Smooth muscle cell (in vitro differentiated cells): Measurements from ENCODE around the gene OR52A5. TPM values are rescaled to one million over a fixed set of nuclear protein-coding genes. Genes with fewer than 3 reads are reported as not detected.

Experiments used
- DNase-seq: peaks from one replicate; lab custom pipeline; 2025; ENCODE audit not compliant: unreplicated experiment; lab: John Stamatoyannopoulos, UW
- H2AFZ ChIP-seq: fragments of 200-600 bp; sonication (generic); 2 replicates; pipeline ENCODE4 v1.6.0; 2016; ENCODE audit warnings: antibody characterized with exemption, low read depth, mild to moderate bottlenecking
- H3F3A ChIP-seq: fragments of 200-600 bp; sonication (generic); 2 replicates; pipeline ENCODE4 v1.6.0; 2017; ENCODE audit warnings: antibody characterized with exemption, low read depth
- H3K27ac ChIP-seq: fragments of 200-600 bp; sonication (generic); 2 replicates; pipeline ENCODE4 v1.5.1; 2016; ENCODE audit warnings: low read depth, mild to moderate bottlenecking
- H3K27me3 ChIP-seq: fragments of 200-600 bp; sonication (generic); 2 replicates; pipeline ENCODE4 v1.6.1; 2016; ENCODE audit warnings: low read depth, mild to moderate bottlenecking
- H3K36me3 ChIP-seq: fragments of 200-600 bp; sonication (generic); 2 replicates; pipeline ENCODE4 v1.5.1; 2016; ENCODE audit warnings: low read depth
- H3K4me1 ChIP-seq: fragments of 200-600 bp; sonication (generic); 2 replicates; pipeline ENCODE4 v1.5.1; 2016; ENCODE audit warnings: low read depth
- H3K4me2 ChIP-seq: fragments of 200-600 bp; sonication (generic); 2 replicates; pipeline ENCODE4 v1.6.0; 2016; ENCODE audit warnings: mild to moderate bottlenecking
- H3K4me3 ChIP-seq: fragments of 200-600 bp; sonication (generic); 2 replicates; pipeline ENCODE4 v1.5.1; 2016; ENCODE audit warnings: mild to moderate bottlenecking
- H3K79me2 ChIP-seq: fragments of 200-600 bp; sonication (generic); 2 replicates; pipeline ENCODE4 v1.6.0; 2016; ENCODE audit warnings: low read depth, mild to moderate bottlenecking
- H3K9ac ChIP-seq: fragments of 200-600 bp; sonication (generic); 2 replicates; pipeline ENCODE4 v1.6.0; 2016; ENCODE audit warnings: low read depth
- H3K9me3 ChIP-seq: fragments of 200-600 bp; sonication (generic); replicated peaks from 2 replicates; pipeline ENCODE4 v1.5.1; 2016; ENCODE audit warnings: low read depth
- H4K20me1 ChIP-seq: fragments of 200-600 bp; sonication (generic); 2 replicates; pipeline ENCODE4 v1.6.0; 2016; ENCODE audit warnings: low read depth
- WGBS: methylation state at CpG from one replicate; pipeline ENCODE4 v1.1.7; 2016; ENCODE audit warnings: low lambda C conversion rate; 5-methylcytosine and 5-hydroxymethylcytosine counted together
- polyA plus RNA-seq: library from polyadenylated mRNA; unstranded; fragments of >200 nt; fragmentation: Nextera tagmentation; extraction: Ambion mirVana; gene quantifications from 2 replicates; pipeline ENCODE4 v1.2.1, GENCODE V29; 2016
- total RNA-seq: library from RNA; depleted of rRNA; stranded (reverse); fragments of >200 nt; gene quantifications from 2 replicates; pipeline ENCODE4 v1.2.3, GENCODE V29; 2014
- TF ChIP-seq, protein P1 (sequence below): fragments of 200-600 bp; sonication (generic); IDR thresholded peaks from 2 replicates; pipeline ENCODE4 v1.5.1; 2017; ENCODE audit warnings: borderline replicate concordance, mild to moderate bottlenecking, antibody characterized with exemption; ENCODE audit not compliant: insufficient read depth, poor library complexity, severe bottlenecking

Gene OR52A5
- total and polyA plus RNA-seq, 2 experiments from 2014 or later: not detected

DNA sequence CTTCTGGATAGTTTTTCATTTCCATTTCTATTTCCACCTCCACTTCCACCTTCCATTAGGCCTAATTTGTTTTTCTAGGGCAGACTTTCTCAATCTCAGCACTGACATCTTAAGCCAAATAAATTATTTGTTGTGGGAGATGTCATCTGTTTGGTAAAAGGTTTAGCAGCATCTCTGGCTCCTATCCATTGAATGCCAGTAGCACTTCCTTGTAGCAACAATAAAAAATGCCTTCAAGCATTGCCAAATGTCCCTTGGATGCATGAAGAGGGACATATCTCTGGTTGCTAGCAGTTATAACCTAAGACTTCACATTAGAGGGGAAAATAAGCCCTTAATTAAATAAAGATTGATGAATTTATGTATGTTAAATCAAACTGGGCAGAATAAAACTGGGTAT lies 1.9 kb downstream of the OR52A5 start:
- TF ChIP-seq, protein P1, sequence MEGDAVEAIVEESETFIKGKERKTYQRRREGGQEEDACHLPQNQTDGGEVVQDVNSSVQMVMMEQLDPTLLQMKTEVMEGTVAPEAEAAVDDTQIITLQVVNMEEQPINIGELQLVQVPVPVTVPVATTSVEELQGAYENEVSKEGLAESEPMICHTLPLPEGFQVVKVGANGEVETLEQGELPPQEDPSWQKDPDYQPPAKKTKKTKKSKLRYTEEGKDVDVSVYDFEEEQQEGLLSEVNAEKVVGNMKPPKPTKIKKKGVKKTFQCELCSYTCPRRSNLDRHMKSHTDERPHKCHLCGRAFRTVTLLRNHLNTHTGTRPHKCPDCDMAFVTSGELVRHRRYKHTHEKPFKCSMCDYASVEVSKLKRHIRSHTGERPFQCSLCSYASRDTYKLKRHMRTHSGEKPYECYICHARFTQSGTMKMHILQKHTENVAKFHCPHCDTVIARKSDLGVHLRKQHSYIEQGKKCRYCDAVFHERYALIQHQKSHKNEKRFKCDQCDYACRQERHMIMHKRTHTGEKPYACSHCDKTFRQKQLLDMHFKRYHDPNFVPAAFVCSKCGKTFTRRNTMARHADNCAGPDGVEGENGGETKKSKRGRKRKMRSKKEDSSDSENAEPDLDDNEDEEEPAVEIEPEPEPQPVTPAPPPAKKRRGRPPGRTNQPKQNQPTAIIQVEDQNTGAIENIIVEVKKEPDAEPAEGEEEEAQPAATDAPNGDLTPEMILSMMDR: no peak
- H3F3A ChIP-seq: no peaks in the 10 kb centered on the region
- H3K4me1 ChIP-seq: no peaks in the 10 kb centered on the region
- H3K27ac ChIP-seq: no peak overlapping the region
- no peaks in the 10 kb centered on the region for H3K27me3 ChIP-seq
- DNase-seq: no peak
- no peak overlapping the region for H3K4me2 ChIP-seq
- no peaks in the 10 kb centered on the region for H3K79me2 ChIP-seq
- no peak overlapping the region for H3K9ac ChIP-seq
- no peaks in the 10 kb centered on the region for H3K9me3 ChIP-seq
- no peak overlapping the region for H3K4me3 ChIP-seq
- no peak overlapping the region for H2AFZ ChIP-seq
- no peaks in the 10 kb centered on the region for H3K36me3 ChIP-seq
- H4K20me1 ChIP-seq: no peaks in the 10 kb centered on the region

DNA sequence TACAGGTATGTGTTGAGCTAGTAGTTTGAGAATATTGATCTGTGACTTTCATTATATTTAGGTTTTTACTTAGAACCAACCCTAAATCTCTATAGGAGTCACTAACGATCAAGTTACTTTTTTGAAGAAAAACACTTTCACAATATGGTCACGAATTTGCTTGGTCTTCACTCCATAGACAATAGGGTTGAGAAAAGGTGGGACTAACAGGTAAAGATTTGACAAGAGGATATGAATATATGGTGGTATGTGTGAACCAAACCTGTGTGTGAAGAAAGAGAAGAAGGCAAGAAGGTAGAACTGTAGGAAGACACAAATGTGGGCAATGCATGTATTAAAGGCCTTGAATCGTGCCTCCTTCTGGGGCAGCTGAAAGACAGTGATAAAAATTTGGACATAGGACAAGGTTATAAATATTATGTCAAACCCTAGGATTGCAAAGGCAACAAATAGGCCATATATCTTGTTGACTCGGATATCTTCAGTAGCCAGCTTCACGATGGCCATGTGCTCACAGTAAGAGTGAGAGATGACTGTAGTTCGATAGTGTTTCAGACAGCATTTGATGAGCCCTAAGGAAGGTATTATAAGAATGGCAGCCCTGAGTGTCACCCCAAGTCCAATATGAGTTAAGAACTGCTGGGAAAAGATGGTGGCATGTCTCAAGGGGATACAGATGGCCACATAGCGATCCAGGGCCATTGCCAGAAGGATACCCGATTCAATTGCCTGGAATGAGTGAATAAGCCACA lies 6.4 kb downstream of the OR52A5 start:
- Histone ChIP-seq H3K4me1 (no peaks in the 10 kb centered on the region), H2AFZ (no peak overlapping the region), H3K9ac (no peak overlapping the region), H3F3A (no peaks in the 10 kb centered on the region), H3K36me3 (no peaks in the 10 kb centered on the region), H3K79me2 (no peaks in the 10 kb centered on the region), H3K27ac (no peak overlapping the region), H3K4me2 (no peak overlapping the region), H3K4me3 (no peak overlapping the region), H3K9me3 (no peaks in the 10 kb centered on the region), H4K20me1 (no peaks in the 10 kb centered on the region), H3K27me3 (no peaks in the 10 kb centered on the region)
- TF ChIP-seq, protein P1: no peak
- WGBS: 87% methylated on average over 8 of the region's 8 CpGs
- no peak for DNase-seq

DNA sequence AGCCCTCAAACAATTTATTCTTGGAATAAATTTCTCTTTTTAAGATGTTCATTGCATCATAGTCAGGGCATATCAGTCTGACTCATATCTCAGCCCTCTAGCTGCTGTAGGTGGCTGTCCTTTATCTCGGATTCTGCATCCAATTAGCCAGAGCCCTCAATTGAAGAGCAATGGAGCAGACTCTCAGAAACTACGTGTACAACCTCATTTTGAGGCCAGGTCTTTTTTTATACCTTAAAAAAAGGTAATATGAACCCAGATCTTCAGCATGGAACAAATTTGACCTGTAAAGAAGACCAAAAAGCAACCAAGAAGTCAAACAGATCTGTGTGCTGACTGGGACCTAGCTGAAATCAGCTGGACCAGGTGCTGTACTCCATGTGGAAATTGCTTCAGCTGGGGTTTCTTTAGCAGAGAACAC lies 8.7 kb downstream of the OR52A5 start:
- whole genome bisulfite sequencing: 38% methylated on average over 2 of the region's 2 CpGs
- Histone ChIP-seq H3F3A (no peaks in the 10 kb centered on the region), H3K9me3 (no peaks in the 10 kb centered on the region)

More for the DNA sequence above, 8.7 kb downstream of the OR52A5 start:
- no peaks in the 10 kb centered on the region for H3K79me2 ChIP-seq
- H3K27ac ChIP-seq: no peak overlapping the region
- no peaks in the 10 kb centered on the region for H3K27me3 ChIP-seq
- H3K4me1 ChIP-seq: no peaks in the 10 kb centered on the region
- H3K9ac ChIP-seq: no peak overlapping the region
- H3K4me3 ChIP-seq: no peak overlapping the region
- H4K20me1 ChIP-seq: no peaks in the 10 kb centered on the region
- TF ChIP-seq, protein P1: no peak
- H3K4me2 ChIP-seq: no peak overlapping the region
- no peaks in the 10 kb centered on the region for H3K36me3 ChIP-seq
- H2AFZ ChIP-seq: no peak overlapping the region
- DNase-seq: no peak
